Liver (tissue), 3 donors: Measurements from ENCODE around the gene TMEM222.

ENCODE experiments used
- EGR1 ChIP-seq, 2 donors: IDR thresholded peaks; 2 replicates each; pipeline ENCODE4 v1.6.1; 2016 to 2018; ENCODE audit warnings: antibody characterized with exemption in 2 of 2, low read depth in 2 of 2
- RXRA ChIP-seq, 2 donors: IDR thresholded peaks; 2 replicates each; pipeline ENCODE4 v1.6.1; 2017 to 2018; ENCODE audit warnings: antibody characterized with exemption in 2 of 2, mild to moderate bottlenecking in 1 of 2
- TF ChIP-seq, protein P1 (sequence below): fragments of 150-350 bp; IDR thresholded peaks from 2 replicates; pipeline ENCODE4 v1.5.1; 2017; ENCODE audit warnings: improper control_type of control experiment, low read depth, low read length; ENCODE audit not compliant: missing input control
- TF ChIP-seq, protein P2 (sequence below): IDR thresholded peaks from 2 replicates; pipeline ENCODE4 v1.6.1; 2016; ENCODE audit warnings: antibody characterized with exemption
- donor health status: healthy.
- donor health status: healthy.

DNA sequence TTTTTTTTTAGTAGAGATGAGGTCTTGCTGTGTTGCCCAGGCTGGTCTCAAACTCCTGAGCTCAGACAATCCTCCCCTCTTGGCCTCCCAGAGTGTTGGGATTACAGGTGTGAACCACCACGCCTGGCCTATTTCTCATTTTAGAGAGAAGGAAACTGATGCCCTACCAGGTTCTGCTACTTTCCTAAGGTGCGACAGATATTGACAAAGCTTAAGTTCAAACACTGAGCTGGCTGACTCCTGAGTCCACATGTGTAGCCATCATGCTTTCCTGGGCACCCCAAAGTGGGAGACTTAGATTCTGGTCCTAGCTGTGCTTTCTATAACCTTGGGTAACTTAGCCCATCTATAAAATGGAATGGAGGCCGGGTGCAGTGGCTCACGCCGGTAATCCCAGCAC, 5.1 kb upstream of the TMEM222 start:
- TF ChIP-seq, protein P1, sequence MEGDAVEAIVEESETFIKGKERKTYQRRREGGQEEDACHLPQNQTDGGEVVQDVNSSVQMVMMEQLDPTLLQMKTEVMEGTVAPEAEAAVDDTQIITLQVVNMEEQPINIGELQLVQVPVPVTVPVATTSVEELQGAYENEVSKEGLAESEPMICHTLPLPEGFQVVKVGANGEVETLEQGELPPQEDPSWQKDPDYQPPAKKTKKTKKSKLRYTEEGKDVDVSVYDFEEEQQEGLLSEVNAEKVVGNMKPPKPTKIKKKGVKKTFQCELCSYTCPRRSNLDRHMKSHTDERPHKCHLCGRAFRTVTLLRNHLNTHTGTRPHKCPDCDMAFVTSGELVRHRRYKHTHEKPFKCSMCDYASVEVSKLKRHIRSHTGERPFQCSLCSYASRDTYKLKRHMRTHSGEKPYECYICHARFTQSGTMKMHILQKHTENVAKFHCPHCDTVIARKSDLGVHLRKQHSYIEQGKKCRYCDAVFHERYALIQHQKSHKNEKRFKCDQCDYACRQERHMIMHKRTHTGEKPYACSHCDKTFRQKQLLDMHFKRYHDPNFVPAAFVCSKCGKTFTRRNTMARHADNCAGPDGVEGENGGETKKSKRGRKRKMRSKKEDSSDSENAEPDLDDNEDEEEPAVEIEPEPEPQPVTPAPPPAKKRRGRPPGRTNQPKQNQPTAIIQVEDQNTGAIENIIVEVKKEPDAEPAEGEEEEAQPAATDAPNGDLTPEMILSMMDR = no peak
- TF ChIP-seq, protein P2, sequence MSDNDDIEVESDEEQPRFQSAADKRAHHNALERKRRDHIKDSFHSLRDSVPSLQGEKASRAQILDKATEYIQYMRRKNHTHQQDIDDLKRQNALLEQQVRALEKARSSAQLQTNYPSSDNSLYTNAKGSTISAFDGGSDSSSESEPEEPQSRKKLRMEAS = no peak
- no peak for TF ChIP-seq RXRA (IDR thresholded peaks at IDR 0.05)
- TF ChIP-seq EGR1 (IDR thresholded peaks at IDR 0.05; ENCODE audit: low read depth in 2 of 2) = no peak
